Vagina (tissue), 2 donors: ENCODE measurements around the gene TNIK. TPM values are rescaled to one million over a fixed set of nuclear protein-coding genes. Genes with fewer than 3 reads are reported as not detected.
"Not testable (repeated sequence)": the region's sequence is repeated elsewhere in the genome, so short reads cannot be mapped to it uniquely, and the experiment has no call there.

ENCODE experiments used
- DNase-seq, 2 donors: peaks; one replicate each; pipeline ENCODE4 v3.0.0-alpha.2; 2017; ENCODE audit errors: extremely low spot score in 2 of 2
- H3K27ac ChIP-seq: fragments of 200-600 bp; sonication (generic); one replicate; pipeline ENCODE4 v1.5.1; 2019
- H3K27me3 ChIP-seq: fragments of 200-600 bp; sonication (generic); one replicate; pipeline ENCODE4 v1.5.1; 2019
- H3K36me3 ChIP-seq, 2 donors: fragments of 200-600 bp; sonication (generic); one replicate each; pipeline ENCODE4 v1.5.1; 2017 to 2019
- H3K4me1 ChIP-seq: fragments of 200-600 bp; sonication (generic); one replicate; pipeline ENCODE4 v1.5.1; 2019
- H3K4me3 ChIP-seq, 2 donors: fragments of 200-600 bp; sonication (generic); 1 replicate in 1 of 2; 2 replicates in 1 of 2; pipeline ENCODE4 v1.5.1; 2016 to 2019
- H3K9me3 ChIP-seq: fragments of 200-600 bp; sonication (generic); one replicate; pipeline ENCODE4 v1.5.1; 2019
- POLR2A ChIP-seq, 2 donors: fragments of 450-650 bp; IDR thresholded peaks; one replicate each; pipeline ENCODE4 v1.6.1; 2017; ENCODE audit warnings: antibody characterized with exemption in 2 of 2, mild to moderate bottlenecking in 2 of 2, moderate library complexity in 2 of 2
- POLR2AphosphoS5 ChIP-seq, 2 donors: sonication (generic); formaldehyde crosslinking; IDR thresholded peaks; one replicate each; pipeline ENCODE4 v1.9.0; 2017; ENCODE audit warnings: antibody characterized with exemption in 2 of 2, mild to moderate bottlenecking in 2 of 2, low read depth in 1 of 2; ENCODE audit not compliant: insufficient read depth in 1 of 2
- intact Hi-C: fragments of 100-400 bp; cut with DNase I; formaldehyde crosslinking; loops from one replicate; pipeline ENCODE4 v1.15.1; 2023
- total RNA-seq: library from RNA; depleted of rRNA; stranded (reverse); fragments of >200 nt; gene quantifications from one replicate; pipeline ENCODE4 v1.2.3, GENCODE V29; 2016
- TF ChIP-seq, protein P1 (sequence below), 3 experiments: fragments of 450-650 bp in 2 of 3; fragments of 200-600 bp in 1 of 3; sonication (generic) in 1 of 3; IDR thresholded peaks; one replicate each; pipeline ENCODE4 v1.5.1; 2017 to 2019; ENCODE audit warnings: antibody characterized with exemption in 3 of 3, mild to moderate bottlenecking in 2 of 3, moderate library complexity in 2 of 3

Gene TNIK
- total RNA-seq, 1 donor from 2014 or later: 5.9 TPM

DNA sequence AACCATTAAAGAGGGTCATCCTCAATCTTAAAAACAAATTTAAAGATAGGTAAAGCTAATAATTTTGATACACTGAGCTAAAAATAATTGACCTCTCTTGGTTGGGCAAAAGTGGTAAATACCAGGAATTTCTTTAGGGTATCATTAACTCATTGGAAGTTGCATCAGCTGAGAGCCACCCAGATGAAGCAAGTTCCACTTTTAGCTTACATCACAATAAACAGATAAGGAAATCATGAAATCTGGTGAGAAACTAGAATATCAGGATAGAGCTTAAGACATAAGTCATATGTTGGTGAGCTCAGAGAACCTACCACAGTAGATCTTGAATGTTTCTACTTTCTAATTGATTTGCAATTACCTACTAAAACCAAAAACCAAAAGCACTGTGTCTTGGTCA, 336.3 kb downstream of the TNIK start:
- H3K27me3 ChIP-seq: no peaks in the 10 kb centered on the region
- H3K36me3 ChIP-seq: no peaks in the 10 kb centered on the region
- H3K4me3 ChIP-seq: no peak overlapping the region
- DNase-seq: no peak
- intact Hi-C loops: no loop called here
- no peaks in the 10 kb centered on the region for H3K4me1 ChIP-seq
- H3K27ac ChIP-seq: no peak overlapping the region
- TF ChIP-seq, protein P1, sequence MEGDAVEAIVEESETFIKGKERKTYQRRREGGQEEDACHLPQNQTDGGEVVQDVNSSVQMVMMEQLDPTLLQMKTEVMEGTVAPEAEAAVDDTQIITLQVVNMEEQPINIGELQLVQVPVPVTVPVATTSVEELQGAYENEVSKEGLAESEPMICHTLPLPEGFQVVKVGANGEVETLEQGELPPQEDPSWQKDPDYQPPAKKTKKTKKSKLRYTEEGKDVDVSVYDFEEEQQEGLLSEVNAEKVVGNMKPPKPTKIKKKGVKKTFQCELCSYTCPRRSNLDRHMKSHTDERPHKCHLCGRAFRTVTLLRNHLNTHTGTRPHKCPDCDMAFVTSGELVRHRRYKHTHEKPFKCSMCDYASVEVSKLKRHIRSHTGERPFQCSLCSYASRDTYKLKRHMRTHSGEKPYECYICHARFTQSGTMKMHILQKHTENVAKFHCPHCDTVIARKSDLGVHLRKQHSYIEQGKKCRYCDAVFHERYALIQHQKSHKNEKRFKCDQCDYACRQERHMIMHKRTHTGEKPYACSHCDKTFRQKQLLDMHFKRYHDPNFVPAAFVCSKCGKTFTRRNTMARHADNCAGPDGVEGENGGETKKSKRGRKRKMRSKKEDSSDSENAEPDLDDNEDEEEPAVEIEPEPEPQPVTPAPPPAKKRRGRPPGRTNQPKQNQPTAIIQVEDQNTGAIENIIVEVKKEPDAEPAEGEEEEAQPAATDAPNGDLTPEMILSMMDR (IDR thresholded peaks at IDR 0.05): no peak
- H3K9me3 ChIP-seq: no peaks in the 10 kb centered on the region

DNA sequence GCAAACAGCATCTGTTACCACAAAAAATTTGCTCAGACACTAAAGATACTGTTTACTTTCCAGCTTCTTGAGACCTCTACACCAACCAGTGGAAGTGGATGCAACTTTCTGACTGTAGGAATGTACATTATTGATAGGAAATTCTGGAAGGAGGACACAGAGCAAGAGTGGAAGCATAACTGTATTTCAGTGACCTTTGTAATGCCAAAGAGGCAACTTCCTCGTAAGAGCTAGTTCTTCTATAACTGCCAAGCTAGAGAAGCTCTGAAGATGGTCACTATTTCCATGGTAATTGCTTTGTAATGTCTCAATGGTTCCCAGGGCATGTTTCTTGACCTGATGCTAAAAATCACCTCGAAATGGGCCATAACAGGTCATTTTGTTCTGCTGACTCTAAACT, 337.3 kb downstream of the TNIK start:
- no peaks in the 10 kb centered on the region for H3K4me1 ChIP-seq
- no peak for TF ChIP-seq POLR2AphosphoS5 (IDR thresholded peaks at IDR 0.05; ENCODE audit: insufficient read depth in 1 of 2, low read depth in 1 of 2)
- TF ChIP-seq, protein P1 (IDR thresholded peaks at IDR 0.05): no peak
- no peak for TF ChIP-seq POLR2A (IDR thresholded peaks at IDR 0.05)
- no peaks in the 10 kb centered on the region for H3K36me3 ChIP-seq
- no peak overlapping the region for H3K4me3 ChIP-seq
- intact Hi-C loops: no loop called here
- no peaks in the 10 kb centered on the region for H3K9me3 ChIP-seq
- no peak overlapping the region for H3K27ac ChIP-seq
- no peaks in the 10 kb centered on the region for H3K27me3 ChIP-seq
- no peak for DNase-seq

DNA sequence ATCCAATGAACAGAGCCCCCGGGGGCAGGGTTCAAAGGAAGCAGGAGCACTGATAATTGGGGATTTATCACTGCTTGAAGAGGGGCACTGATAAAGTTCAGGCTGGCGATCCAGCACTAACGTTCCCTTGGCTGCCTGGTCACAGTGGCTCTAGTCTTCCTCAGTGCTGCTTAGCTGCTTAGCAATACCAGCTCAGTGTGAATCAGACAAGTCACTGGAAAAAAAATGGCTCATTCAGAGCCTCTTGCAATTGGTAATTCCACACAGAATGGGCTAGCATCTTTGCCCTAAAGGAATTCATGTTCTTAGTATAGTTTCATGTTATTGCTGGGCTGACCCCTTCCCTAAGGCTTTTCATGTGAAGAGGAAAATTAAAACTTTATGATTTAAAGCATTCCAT, 338.0 kb downstream of the TNIK start:
- Histone ChIP-seq H3K4me1 (no peaks in the 10 kb centered on the region), H3K36me3 (no peaks in the 10 kb centered on the region), H3K9me3 (no peaks in the 10 kb centered on the region), H3K27ac (no peak overlapping the region), H3K27me3 (no peaks in the 10 kb centered on the region), H3K4me3 (no peak overlapping the region)
- intact Hi-C loops: no loop called here
- no peak for TF ChIP-seq POLR2AphosphoS5 (IDR thresholded peaks at IDR 0.05; ENCODE audit: insufficient read depth in 1 of 2, low read depth in 1 of 2)
- TF ChIP-seq, protein P1 (IDR thresholded peaks at IDR 0.05): no peak
- no peak for DNase-seq

DNA sequence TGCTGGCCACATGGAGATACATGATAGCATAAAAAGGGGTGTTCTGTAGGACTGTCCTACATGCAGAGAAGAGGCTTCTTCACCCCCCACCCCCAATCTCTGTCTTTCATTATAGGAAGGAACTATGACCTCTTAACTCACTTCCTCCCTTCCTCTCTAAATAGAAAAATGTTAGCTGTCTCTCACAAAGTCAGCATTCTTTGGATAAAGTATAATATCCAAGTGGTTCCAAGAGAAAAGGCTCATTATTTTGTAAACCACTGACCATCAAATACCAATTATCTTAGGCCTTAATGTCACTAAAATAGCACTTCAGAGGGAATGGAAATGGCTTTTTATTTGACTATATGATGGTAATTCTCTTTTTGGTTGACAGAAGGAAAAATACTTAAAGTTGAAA, 338.4 kb downstream of the TNIK start:
- intact Hi-C loops: no loop called here
- TF ChIP-seq, protein P1 (IDR thresholded peaks at IDR 0.05): no peak
- TF ChIP-seq POLR2A (IDR thresholded peaks at IDR 0.05): no peak
- TF ChIP-seq POLR2AphosphoS5 (IDR thresholded peaks at IDR 0.05; ENCODE audit: insufficient read depth in 1 of 2, low read depth in 1 of 2): no peak
- H3K9me3 ChIP-seq: no peaks in the 10 kb centered on the region
- peaks cover 3% of the 10 kb centered on the region for H3K4me1 ChIP-seq
- DNase-seq: no peak
- no peak overlapping the region for H3K4me3 ChIP-seq
- no peak overlapping the region for H3K27ac ChIP-seq
- H3K27me3 ChIP-seq: no peaks in the 10 kb centered on the region
- no peaks in the 10 kb centered on the region for H3K36me3 ChIP-seq

DNA sequence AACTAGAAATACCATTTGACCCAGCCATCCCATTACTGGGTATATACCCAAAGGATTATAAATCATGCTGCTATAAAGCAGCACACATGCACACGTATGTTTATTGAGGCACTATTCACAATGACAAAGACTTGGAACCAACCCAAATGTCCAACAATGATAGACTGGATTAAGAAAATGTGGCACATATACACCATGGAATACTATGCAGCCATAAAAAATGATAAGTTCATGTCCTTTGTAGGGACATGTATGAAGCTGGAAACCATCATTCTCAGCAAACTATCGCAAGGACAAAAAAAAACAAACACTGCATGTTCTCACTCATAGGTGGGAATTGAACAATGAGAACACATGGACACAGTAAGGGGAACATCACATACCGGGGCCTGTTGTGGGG, 340.8 kb downstream of the TNIK start:
- intact Hi-C loops, H3K4me3 ChIP-seq, H3K36me3 ChIP-seq, H3K27ac ChIP-seq, H3K27me3 ChIP-seq, DNase-seq, H3K9me3 ChIP-seq: not testable (repeated sequence)
- H3K4me1 ChIP-seq: peaks cover 15% of the 10 kb centered on the region

DNA sequence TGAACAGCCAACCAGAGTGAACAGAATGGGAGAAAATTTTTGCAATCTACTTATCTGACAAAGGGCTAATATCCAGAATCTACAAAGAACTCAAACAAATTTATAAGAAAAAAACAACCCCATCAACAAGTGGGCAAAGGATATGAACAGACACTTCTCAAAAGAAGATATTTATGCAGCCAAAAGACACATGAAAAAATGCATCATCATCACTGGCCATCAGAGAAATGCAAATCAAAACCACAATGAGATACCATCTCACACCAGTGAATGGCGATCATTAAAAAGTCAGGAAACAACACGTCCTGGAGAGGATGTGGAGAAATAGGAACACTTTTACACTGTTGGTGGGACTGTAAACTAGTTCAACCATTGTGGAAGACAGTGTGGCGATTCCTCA, 341.2 kb downstream of the TNIK start:
- H3K4me1 ChIP-seq: peaks cover 15% of the 10 kb centered on the region
- H3K4me3 ChIP-seq, H3K27ac ChIP-seq, H3K36me3 ChIP-seq, H3K27me3 ChIP-seq, DNase-seq, intact Hi-C loops, H3K9me3 ChIP-seq: not testable (repeated sequence)
